Activated CD8-positive, alpha-beta memory T cell treated with anti-CD3 and anti-CD28 coated beads for 4 hours (primary cell): ENCODE results near the gene OSTN.
"Not testable (repeated sequence)": the region's sequence is repeated elsewhere in the genome, so short reads cannot be mapped to it uniquely, and the experiment has no call there.

Source experiments
- DNase-seq, 2 donors: peaks; one replicate each; pipeline ENCODE4 v3.0.0-alpha.2; 2020; ENCODE audit warnings: low read depth in 2 of 2

OSTN gene

GRCh38 chr3:191235331-191236314, 36.6 kb downstream of the OSTN start:
- DNase-seq = no peak

DNA sequence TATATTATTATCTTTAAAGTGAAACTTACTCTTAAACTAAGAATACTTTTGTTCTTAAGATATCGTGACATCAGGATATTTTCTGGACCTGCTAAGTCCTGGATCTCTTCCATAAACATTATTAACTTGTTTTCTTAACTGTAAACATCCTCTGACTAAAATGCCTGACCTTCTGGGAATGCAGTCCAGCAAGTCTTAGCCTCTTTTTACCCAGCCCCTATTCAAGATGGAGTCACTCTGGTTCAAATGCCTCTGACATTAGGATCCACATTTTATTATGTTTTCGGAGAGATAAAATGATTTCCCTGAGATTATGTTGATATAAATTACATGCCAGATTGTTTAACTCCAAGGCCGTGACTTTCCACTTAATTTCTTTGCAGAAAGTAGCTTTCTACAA, 37.6 kb downstream of the OSTN start:
- no peak for DNase-seq

- DNase-seq = no peak
Measured at GRCh38 chr3:191237047-191237882, 38.2 kb downstream of the OSTN start.

GRCh38 chr3:191238321-191238817, 39.3 kb downstream of the OSTN start:
- no peak for DNase-seq

GRCh38 chr3:191239407-191240031, 40.5 kb downstream of the OSTN start:
- DNase-seq = no peak

- DNase-seq = no peak
Measured at GRCh38 chr3:191240486-191240885, 41.4 kb downstream of the OSTN start.

DNA sequence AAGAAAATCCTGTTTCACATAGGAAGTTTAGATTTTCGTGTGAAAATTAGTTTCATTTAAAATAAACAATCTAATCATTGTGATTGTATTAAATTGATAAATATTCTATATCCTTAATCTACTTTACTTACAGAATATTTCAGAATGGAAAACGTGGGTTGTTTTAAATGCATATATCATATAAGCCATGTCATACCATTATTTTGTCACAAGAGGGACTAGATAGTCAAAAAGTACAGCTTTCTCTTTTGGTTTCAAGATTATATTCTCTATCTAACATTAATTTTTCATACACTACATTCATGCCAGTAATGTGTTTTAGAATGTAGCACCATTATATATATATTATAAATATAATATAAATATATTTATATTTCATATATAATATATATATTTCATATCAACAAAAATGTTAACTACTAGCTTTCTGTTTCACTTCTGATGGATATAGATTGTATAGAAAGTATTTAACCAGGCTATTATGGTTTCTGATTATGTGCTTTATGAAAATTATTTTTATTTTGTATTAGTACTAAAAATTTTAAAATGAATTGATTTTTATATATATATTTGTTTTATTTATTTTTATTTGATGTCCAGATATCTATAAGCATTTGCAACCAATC, 45.3 kb downstream of the OSTN start:
- no peak for DNase-seq

DNA sequence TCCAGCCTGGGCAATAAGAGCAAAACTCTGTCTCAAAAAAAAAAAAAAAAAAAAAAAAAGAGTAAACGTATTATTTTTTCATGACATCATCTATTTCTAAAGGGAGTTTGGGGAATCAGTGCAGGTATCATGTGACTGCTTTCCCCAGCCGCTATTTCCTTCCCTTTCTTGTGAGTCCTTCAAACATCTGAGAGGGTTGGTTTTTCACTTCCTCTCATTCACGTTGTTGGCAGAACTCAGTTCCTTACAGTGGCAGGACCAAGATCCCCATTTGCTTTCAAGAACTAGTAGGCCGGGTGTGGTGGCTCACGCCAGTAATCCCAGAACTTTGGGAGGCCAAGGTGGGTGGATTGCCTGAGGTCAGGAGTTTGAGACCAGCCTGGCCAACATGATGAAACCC, 47.0 kb downstream of the OSTN start:
- not testable (repeated sequence) for DNase-seq

DNA sequence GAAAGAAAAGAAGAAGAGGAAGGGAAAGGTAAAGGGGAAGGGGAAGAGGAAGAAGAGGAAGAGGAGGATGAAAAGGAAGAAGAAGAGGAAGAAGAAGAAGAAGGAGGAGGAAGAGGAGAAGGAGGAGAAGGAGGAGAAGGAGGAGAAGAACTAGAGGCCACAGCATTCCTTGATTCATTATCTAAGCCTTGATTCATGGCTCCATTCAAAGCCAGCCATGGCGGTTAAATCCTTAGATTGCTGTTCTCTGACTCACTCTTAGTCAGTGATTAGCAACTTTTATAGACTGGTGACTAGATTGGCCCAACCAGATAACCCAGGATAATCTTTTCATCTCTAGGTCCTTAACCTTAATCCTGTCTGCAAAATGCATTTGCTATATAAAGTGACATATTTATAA, 47.6 kb downstream of the OSTN start:
- DNase-seq = no peak

DNA sequence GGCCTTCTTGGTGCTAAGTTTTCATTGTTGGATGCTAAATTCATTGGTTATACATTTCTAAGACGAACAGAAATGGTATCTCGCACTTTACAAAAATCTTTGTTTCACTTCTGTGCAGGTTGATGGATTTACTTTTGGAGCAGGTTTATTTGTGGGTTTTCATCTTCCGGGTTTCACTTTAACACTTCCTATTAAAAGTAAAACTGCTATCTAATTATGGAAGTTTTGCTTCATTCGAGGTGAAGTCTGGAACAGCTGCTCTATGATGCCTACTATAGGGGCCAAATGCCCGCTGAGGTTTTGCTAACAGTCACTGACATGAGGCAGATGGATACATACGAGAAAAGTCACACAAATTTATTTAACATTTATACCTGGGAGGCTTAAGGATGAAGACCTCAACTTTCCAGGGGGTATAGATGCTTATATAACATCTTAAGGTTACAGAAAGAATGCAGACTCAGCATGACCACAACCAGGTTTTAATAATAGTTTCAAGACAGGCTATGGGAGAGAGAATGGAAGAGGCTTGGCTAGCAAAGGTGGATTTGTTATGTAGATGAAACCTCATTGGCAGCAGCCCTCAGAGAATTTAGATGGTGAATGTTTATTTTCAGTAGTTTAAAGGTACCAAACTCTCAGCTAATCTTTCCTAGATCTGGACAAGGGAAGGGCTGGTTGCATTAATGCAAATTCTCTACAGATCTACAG, 54.2 kb downstream of the OSTN start:
- DNase-seq = no peak

DNA sequence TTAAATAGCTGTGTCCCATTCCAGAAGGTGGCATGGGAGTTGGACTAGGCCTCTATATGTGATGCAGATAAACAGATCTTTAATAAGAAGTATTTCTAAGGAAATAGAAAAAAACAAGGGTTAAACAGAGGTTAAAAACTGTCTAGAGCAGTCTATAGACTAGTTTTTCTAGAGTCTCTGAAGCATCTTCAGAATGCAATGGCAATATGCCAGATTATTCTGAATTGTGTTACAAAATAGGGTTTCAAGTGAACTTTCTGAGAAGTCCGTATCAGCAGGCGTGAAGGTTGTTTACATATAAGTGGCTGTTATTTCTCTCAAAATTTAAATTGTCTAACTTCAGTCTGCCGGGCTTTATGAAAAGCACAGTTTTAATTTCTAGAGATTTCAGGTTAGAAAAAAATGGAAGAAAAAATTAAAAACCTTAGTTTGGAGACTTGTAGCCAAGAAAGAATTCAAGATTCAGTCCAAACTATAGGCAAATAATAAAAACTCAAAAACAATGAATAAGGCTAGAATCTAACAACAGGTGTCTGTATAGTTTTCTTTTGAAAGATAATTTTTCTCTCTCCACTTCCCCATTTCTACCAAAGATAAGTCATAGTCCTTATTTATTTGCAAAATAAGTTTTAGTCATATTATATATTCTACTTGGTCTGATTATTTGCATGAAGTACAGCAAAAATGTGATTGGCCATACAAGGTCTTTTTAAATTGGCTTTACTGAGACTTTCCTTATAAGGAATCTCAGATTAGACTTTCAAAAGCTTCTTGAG, 55.2 kb downstream of the OSTN start:
- DNase-seq = no peak

- no peak for DNase-seq
Measured at GRCh38 chr3:191255156-191255555, 56.1 kb downstream of the OSTN start.

DNA sequence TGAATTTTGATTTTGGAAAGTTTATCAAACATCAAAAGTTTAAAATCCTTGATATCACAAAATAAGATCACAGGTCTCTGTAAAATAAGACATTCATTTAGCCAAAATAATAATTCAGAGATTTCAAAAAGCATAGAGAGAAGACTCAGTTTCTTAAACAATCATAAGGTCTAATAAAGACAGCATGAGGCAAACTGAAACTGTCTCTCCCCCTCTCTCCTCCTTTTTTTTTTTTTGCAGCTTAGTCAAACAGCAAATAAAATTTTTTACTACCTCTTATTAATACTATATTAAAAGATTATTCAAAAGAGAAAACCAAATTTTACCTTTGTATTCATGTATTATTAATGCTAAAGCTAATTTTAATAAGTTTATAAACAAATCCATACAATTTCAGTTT, 57.4 kb downstream of the OSTN start:
- no peak for DNase-seq

GRCh38 chr3:191257286-191257685, 58.2 kb downstream of the OSTN start:
- no peak for DNase-seq

GRCh38 chr3:191259486-191259885, 60.4 kb downstream of the OSTN start:
- no peak for DNase-seq

GRCh38 chr3:191260431-191261303, 61.6 kb downstream of the OSTN start:
- DNase-seq = no peak

- no peak for DNase-seq
Measured at GRCh38 chr3:191261304-191261638, 62.2 kb downstream of the OSTN start.

DNA sequence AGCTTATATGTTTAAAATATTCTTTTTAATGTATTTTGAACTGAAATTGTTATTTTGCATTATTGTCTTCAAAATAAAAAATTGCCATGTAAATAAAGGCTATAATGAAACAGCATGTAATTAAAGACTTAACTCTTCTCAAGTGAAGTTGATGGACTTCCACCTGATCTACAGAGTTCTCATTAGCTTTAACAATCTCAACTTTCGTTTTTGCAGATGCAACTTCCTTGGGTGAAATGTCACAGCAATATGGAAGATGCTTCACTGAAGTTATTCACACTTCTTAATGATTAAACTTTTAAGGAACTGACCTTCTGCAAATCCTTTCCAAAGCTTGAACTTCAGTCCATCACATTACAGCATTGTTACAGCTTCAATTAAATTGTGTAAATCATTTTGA, 63.6 kb downstream of the OSTN start:
- DNase-seq = no peak

DNA sequence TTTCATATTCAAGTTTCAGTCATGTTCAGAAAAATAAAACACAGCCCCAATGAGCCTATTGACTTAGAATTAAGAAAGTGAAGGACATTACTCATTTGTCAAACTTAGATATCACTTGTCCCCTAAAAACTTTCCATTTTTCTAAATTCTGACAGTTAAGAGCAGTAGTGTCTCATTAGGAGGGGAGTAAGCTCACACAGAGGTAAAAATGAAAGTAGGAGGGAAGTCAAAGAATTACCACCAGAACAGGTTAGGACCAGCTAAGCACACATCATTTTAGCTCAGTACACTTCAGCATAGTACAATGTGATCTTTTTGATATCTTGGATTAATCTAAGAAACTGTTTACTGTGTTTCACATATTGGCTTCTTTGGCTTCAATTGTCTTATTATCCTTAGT, 64.3 kb downstream of the OSTN start:
- DNase-seq = no peak
